HG03521 (cell line): ENCODE results near the gene PRSS38.

ENCODE experiments used
- ATAC-seq: cut with Tn5 transposase; IDR thresholded peaks from one replicate; pipeline ENCODE4 v1.9.1; 2021; ENCODE audit warnings: mild to moderate bottlenecking, moderate library complexity; ENCODE audit not compliant: unreplicated experiment

PRSS38 gene

DNA sequence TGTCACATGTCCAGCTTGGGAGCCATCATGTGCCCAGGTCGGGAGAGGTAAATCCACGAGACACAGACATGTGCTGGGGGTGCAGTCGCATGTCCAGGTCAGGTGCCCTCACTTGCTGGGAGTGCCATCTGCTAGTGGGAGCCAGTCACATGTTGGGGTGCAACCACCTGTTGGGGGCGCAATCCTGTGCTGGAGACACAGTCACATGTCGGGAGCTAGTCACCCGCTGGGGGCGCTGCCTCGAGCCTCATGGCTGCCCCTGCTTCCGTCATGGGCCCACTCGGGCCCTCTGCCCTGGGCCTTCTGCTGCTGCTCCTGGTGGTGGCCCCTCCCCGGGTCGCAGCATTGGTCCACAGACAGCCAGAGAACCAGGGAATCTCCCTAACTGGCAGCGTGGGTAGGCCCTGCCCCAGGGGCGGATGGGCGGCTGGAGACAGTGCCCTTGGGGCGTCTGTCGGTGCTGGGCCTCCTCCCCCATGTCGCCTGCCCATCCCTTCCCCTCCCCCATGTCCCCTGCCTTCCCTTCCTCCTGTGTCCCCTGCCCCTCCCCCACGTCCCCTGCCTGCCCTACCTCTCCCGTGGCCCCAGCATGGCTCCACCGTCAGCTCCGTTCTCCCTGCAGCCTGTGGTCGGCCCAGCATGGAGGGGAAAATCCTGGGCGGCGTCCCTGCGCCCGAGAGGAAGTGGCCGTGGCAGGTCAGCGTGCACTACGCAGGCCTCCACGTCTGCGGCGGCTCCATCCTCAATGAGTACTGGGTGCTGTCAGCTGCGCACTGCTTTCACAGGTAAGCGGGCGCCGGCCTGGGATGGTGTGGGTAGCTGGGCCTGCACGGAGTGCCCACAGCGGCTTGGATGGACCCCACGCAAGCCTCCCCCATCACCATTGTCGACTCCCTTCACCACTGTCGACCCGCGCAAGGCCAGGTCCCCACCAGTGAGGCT lies at the start of gene PRSS38:
Gene PRSS38 (plus strand): TSS at position 208 of the 942 bp plus-strand sequence. CDS start 42 bp downstream, at position 250.
- ATAC-seq = no peak

DNA sequence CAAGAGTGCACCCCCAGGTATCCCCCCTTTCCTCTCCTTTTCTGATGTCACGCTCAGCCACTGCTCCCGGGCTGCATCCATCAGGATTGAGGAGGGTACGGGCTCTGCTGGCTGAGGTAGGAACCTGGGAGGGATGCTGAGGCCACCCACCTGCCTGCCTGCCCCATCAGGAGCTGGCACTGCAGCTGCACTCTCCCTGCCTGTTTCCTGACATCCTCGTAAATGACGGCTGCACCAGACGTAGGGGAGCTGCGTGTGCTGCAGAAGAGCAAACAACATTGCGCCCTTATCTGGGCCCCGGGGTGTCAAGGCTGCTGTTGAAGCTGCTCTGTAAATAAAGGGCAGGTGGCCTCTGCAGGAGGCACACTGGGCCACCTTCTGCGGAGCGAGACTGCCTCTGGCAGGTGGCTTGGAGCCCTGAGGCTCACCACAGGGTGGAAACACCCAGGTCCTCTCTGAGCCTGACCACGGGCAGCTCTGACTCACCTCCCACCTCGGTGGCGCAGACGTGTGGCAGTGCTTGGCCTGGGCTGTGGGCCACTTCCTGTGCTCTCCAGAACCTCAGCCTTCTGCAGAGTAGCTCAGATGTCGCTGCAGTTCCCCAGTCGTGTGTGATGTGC lies 49.4 kb upstream of the PRSS38 start:
- no peak for ATAC-seq

- ATAC-seq = no peak
Measured at GRCh38 chr1:227766653-227767277, 48.7 kb upstream of the PRSS38 start.

DNA sequence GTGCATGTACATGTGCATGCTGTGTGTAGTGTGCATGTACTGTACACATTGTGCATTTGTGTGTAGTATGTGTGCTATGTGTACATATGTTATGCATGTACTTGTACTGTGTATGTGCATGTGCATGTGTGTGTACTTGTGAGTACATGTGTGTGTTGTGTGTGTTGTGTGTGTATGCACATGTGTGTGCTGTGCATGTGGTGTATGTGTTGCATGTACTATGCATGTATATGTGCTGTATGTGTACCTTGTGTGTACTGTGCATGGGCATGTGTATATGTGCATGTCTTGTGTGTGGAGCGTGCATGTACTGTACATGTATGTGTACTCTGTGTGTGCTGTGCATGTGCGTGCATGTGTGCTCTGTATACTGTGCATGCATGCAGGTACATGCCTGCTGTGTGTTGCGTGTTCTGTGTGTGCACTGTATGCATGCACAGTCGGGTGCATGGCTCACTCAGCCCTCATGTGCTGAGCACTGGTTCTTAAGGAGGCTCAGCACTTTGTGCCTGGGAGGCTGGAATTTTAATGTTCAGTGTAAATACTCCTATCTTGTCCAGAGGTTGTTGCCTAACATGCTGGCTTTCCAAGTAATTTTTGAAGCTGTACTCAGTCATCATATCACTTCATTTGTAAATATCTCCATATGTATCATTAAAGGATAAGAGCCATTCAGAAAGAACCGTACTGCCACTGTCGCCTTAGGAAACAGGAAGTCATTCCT lies 47.9 kb upstream of the PRSS38 start:
- no peak for ATAC-seq

- no peak for ATAC-seq
Measured at GRCh38 chr1:227768125-227768439, 47.4 kb upstream of the PRSS38 start.

GRCh38 chr1:227768640-227769039 lies 46.8 kb upstream of the PRSS38 start:
- no peak for ATAC-seq

DNA sequence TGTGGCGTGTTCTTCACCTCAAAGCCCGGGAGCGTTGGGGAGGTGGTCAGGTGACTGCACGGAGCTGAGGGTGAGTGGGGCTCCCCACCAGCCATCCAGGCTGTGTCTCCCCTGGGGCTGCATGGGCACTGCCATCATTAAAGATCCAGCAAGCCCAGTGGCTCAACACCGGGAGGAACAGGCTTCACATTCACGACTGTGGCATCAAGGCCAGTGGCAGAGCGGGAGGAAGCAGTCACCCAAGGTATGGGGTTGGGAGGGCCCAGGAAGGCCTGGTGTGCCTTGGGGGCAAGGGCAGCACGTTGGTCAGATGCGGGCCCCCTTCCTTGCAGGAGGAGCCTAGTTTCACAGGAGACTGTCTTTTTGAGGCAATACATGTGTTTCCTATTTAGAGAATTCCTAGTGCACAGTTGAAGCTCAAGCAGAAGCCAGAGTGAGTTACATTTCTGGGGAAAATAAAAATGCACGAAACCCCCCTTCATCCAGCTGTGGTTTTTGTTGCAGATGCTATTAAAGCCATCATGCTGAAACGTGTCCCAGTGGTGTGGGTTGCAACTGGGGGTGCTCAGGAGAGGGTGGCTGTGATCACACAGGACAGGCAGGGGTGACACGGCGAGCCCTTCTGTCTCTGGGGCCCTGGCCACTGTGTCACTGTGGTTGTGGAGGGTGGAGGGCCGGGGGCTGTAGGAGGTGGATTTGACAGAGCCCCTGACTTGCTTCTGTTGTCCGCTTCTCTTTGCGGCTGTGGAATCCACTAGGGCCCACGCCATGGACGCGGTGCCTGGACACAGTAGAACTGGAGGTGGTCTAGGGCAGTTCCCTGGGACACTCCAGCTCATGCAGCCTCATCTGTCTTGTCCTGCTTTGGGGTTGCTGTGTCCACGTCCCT lies 46.2 kb upstream of the PRSS38 start:
- ATAC-seq = no peak

DNA sequence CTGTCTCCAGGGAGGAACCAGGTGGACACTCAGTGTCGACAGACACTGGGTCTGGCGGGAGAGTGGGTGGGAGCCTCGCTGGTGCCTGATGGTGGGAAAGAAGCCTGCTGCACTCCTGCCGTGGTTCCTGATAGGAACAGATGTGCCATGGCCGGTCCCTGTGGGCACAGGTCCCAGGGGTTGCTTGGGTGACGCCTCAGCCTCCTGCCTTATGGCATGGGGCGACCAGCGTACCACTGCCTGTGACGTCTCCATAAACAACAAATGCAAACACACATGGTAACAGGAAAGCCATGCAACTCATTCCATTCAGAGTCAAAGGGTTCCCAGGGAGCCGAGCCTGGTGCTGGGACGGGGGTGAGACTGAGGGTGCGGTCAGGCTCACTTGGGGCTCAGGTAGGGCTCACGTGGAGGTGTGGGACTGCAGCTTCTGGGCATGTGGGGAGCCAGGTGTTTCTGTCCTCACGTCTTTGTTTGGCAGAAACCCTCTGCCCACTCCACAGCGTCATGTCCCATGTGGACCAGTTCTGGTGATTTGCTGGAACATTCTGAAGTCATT lies 45.5 kb upstream of the PRSS38 start:
- no peak for ATAC-seq

DNA sequence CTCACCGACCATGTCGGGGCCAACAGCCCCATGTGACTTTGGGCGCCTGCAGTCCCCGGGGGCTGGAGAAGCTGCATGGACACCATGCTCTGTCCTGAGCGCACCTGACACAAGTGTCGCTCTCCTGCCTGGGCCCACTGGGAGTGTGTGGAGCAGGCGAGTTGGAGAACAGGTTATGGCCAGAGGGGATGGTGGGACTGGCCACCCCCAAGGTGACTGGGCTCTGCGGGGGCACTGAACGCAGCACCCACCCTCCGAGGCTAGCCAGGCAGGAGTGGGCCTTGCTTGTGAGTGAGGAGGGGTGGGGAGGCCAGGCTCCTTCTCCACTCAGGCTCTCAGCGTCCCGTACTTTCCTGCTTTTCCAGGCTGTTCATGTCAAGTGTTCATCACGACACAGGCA lies 44.7 kb upstream of the PRSS38 start:
- no peak for ATAC-seq

- no peak for ATAC-seq
Measured at GRCh38 chr1:227771326-227771725, 44.1 kb upstream of the PRSS38 start.

GRCh38 chr1:227771771-227772170 lies 43.7 kb upstream of the PRSS38 start:
- ATAC-seq = no peak

DNA sequence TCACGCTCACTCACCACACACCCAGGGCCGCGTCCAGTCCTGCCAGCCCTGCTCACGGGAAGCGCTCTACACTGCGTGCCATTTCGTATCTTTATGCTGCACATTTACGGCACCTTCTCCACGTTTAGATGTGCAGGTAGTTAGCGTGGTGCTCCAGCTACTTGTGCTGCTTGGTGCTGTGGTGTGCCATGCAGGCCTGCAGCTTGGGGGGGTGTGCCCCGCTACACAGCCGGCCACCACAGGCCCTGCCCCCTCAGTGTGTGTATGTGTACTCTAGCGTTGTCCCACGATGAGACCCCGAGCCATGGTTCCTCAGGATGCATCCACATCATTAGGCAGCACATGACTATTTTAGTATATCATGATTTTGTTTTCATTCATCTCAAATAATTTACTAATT lies 41.9 kb upstream of the PRSS38 start:
- ATAC-seq = no peak

DNA sequence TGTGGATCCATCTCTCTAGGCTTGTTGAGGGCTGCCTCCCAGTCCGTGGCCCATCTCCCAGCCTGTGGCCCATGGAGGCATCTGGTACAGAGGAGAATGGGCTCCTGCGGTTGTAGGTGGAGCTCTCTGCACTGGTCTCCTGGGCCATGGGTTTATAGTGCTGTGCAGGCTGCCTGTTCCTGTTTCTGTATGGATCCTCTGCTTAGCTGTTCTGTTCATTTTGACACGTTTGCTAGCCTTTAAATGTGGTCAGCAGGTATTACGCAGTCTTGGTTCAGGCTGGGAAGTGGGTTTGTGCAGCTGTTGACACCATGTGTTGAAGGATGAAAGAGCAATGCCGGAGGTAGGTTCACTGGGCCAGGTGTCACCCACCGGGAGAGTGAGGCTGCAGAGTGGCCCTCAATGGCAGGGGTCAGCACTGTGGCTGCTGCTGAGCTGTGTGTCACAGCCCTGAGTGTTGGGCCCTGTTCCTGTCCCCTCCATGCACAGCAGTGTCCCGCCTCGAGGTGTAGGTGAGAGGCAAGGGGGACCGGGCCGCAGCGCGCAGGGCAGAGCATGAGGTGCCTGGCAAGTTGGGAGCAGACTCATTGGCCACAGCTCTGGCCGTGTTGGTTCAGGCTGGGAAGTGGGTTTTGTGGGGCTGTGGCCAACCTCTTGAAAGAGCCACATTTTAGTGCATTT lies 41.3 kb upstream of the PRSS38 start:
- no peak for ATAC-seq

GRCh38 chr1:227774821-227775661 lies 40.4 kb upstream of the PRSS38 start:
- ATAC-seq = no peak

- no peak for ATAC-seq
Measured at GRCh38 chr1:227775841-227776240, 39.6 kb upstream of the PRSS38 start.

DNA sequence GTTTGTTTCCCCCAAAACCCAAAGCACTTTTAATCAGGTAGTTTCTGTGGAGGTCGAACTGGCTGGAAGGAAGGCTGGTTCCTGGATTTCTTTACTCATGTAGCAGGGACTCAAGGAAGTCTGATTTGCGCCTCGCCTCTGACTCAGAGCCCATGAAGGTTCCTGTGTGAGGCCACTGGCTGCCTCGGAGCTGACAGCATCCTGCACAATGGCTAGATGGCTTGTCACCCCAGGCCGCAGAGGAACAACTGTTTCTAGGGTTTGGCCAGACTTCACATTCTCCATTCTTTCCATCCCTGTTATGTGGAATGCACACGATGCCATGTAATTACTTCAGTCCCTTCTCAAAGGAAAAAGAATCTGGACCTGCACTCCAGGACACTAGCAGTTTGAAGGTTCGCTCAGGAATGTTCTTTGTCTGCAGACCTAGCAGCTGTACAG lies 39.1 kb upstream of the PRSS38 start:
- no peak for ATAC-seq

- no peak for ATAC-seq
Measured at GRCh38 chr1:227777156-227777555, 38.3 kb upstream of the PRSS38 start.

- no peak for ATAC-seq
Measured at GRCh38 chr1:227777646-227778045, 37.8 kb upstream of the PRSS38 start.
